Hematopoietic multipotent progenitor cell treated with erythropoietin and hydrocortisone succinate and interleukin-3 and kit ligand, for 15 days (in vitro differentiated cells): ENCODE data around the gene POP7.
"Not testable (repeated sequence)": the region's sequence is repeated elsewhere in the genome, so short reads cannot be mapped to it uniquely, and the experiment has no call there.

ENCODE experiments used
- DNase-seq: peaks from one replicate; pipeline ENCODE4 v3.0.0-alpha.2; 2015; ENCODE audit warnings: low spot score

POP7 gene

GRCh38 chr7:100705753-100706671, at the start of gene POP7:
Gene POP7, plus strand, starts transcription at chr7:100706121. Its CDS starts 710 bp downstream, at chr7:100706831.
- peak; percentile 98 for DNase-seq

GRCh38 chr7:100662194-100662776, 43.6 kb upstream of the POP7 start:
- peak; percentile 38 for DNase-seq

- DNase-seq: no peak
Measured at GRCh38 chr7:100665168-100665726, 40.7 kb upstream of the POP7 start.

GRCh38 chr7:100667331-100668068, 38.4 kb upstream of the POP7 start:
- no peak for DNase-seq

- no peak for DNase-seq
Measured at GRCh38 chr7:100668069-100668449, 37.9 kb upstream of the POP7 start.

- DNase-seq: not testable (repeated sequence)
Measured at GRCh38 chr7:100669106-100669505, 36.8 kb upstream of the POP7 start.

- no peak for DNase-seq
Measured at GRCh38 chr7:100670074-100670473, 35.8 kb upstream of the POP7 start.

- no peak for DNase-seq
Measured at GRCh38 chr7:100671353-100672327, 34.3 kb upstream of the POP7 start.

- peak; percentile 99 for DNase-seq
Measured at GRCh38 chr7:100673302-100673941, 32.5 kb upstream of the POP7 start, which contains the start of gene GNB2. Gene GNB2, plus strand, starts transcription at chr7:100673740. Its CDS starts 2,526 bp downstream, at chr7:100676266.

- peak; percentile 58 for DNase-seq
Measured at GRCh38 chr7:100673942-100674410, 31.9 kb upstream of the POP7 start.

- peak; percentile 32 for DNase-seq
Measured at GRCh38 chr7:100674411-100675104, 31.4 kb upstream of the POP7 start.

- no peak for DNase-seq
Measured at GRCh38 chr7:100675105-100675451, 30.8 kb upstream of the POP7 start.

- peak; percentile 81 for DNase-seq
Measured at GRCh38 chr7:100675581-100676350, 30.2 kb upstream of the POP7 start.

GRCh38 chr7:100676501-100677306, 29.2 kb upstream of the POP7 start:
- no peak for DNase-seq

- DNase-seq: no peak
Measured at GRCh38 chr7:100677308-100678267, 28.3 kb upstream of the POP7 start.

GRCh38 chr7:100678291-100678984, 27.5 kb upstream of the POP7 start:
- no peak for DNase-seq
